HCT116 (cell line): ENCODE results near the gene CMIP. TPM values are rescaled to one million over a fixed set of nuclear protein-coding genes. Genes with fewer than 3 reads are reported as not detected.

Source experiments
- ATAC-seq: fragments of 200-7000 bp; cut with Tn5 transposase; 2 replicates; pipeline ENCODE4 v1.9.1; 2020; ENCODE audit warnings: mild to moderate bottlenecking, moderate library complexity
- BruUV-seq: library from RNA; stranded (reverse); fragments of 400-500 nt; replicated peaks from 2 replicates; lab custom pipeline; 2021; lab: Mats Ljungman, UMichigan
- CTCF ChIA-PET: fragments of 300-600 bp; sonication (Branson Sonifier 250); formaldehyde crosslinking; loops from one replicate; lab custom pipeline; 2021; ENCODE audit warnings: antibody characterized with exemption; lab: Charles Lee
- POLR2A ChIA-PET: fragments of 300-600, 350-600 bp; sonication (Branson Sonifier 250); formaldehyde crosslinking; loops from one replicate; lab custom pipeline; 2021; ENCODE audit warnings: antibody characterized with exemption; lab: Charles Lee
- RAD21 ChIA-PET, 2 experiments: fragments of 300-600 bp; sonication (Branson Sonifier 250); formaldehyde crosslinking; loops; one replicate each; lab custom pipeline; 2023; ENCODE audit warnings: low total read pairs in 2 of 2; ENCODE audit not compliant: uncharacterized antibody in 2 of 2, unreplicated experiment in 2 of 2, low non-redundant PET in 1 of 2; lab: Charles Lee
- DNase-seq: peaks from one replicate; pipeline ENCODE4 v3.0.0-alpha.2; 2010; ENCODE audit warnings: low read depth, low spot score
- H2AFZ ChIP-seq: fragments of 200-600 bp; shearing (Covaris generic), sonication (generic); 2 replicates; pipeline ENCODE4 v1.6.1; 2017; ENCODE audit warnings: low read depth, mixed run types, mixed read lengths, antibody characterized with exemption, low read length; ENCODE audit not compliant: poor library complexity, severe bottlenecking
- H3K27ac ChIP-seq: 2 replicates; pipeline ENCODE4 v1.5.1; 2012; ENCODE audit warnings: low read depth, low read length
- H3K27me3 ChIP-seq: fragments of 200-600 bp; sonication (generic); 2 replicates; pipeline ENCODE4 v1.6.1; 2016; ENCODE audit warnings: mixed run types, low read length, mixed read lengths; ENCODE audit not compliant: insufficient read depth
- H3K36me3 ChIP-seq, 2 experiments: fragments of 200-500 bp in 1 of 2; fragments of 200-600 bp in 1 of 2; sonication (Bioruptor generic) in 1 of 2; sonication (generic) in 1 of 2; 2 replicates each; pipeline versions ENCODE4 v1.5.1 to v1.6.1; 2014 to 2016; ENCODE audit warnings: low read length in 2 of 2, inconsistent platforms in 1 of 2, mixed read lengths in 1 of 2, mixed run types in 1 of 2; ENCODE audit not compliant: insufficient read depth in 2 of 2, control insufficient read depth in 1 of 2
- H3K4me1 ChIP-seq, 2 experiments: fragments of 200-600 bp in 1 of 2; sonication (generic) in 1 of 2; 2 replicates each; pipeline versions ENCODE4 v1.5.1 to v1.6.1; 2012 to 2017; ENCODE audit warnings: low read length in 2 of 2, inconsistent platforms in 1 of 2, mild to moderate bottlenecking in 1 of 2, mixed read lengths in 1 of 2, mixed run types in 1 of 2, moderate library complexity in 1 of 2; ENCODE audit not compliant: insufficient read depth in 2 of 2, control insufficient read depth in 1 of 2
- H3K4me2 ChIP-seq: fragments of 200-600 bp; sonication (generic); 2 replicates; pipeline ENCODE4 v1.6.1; 2017; ENCODE audit warnings: mixed run types, low read length, mixed read lengths
- H3K4me3 ChIP-seq, 2 experiments: fragments of 200-600 bp in 1 of 2; sonication (generic) in 1 of 2; replicated peaks in 1 of 2; 2 replicates each; pipeline ENCODE4 v1.5.1; 2011 to 2016; ENCODE audit warnings: low read length in 2 of 2, control low read depth in 1 of 2, low read depth in 1 of 2, mild to moderate bottlenecking in 1 of 2, mixed read lengths in 1 of 2, mixed run types in 1 of 2
- H3K79me2 ChIP-seq: fragments of 200-600 bp; sonication (generic); 2 replicates; pipeline ENCODE4 v1.6.1; 2017; ENCODE audit warnings: mild to moderate bottlenecking, mixed run types, low read length, moderate library complexity, mixed read lengths; ENCODE audit not compliant: insufficient read depth
- H3K9ac ChIP-seq: fragments of 200-600 bp; sonication (generic); 2 replicates; pipeline ENCODE4 v1.6.1; 2016; ENCODE audit warnings: low read length, mixed read lengths
- H3K9me2 ChIP-seq: fragments of 200-600 bp; sonication (generic), shearing (Covaris generic); 2 replicates; pipeline ENCODE4 v1.6.1; 2017; ENCODE audit warnings: mixed run types, mild to moderate bottlenecking, moderate library complexity; ENCODE audit not compliant: insufficient read depth
- H3K9me3 ChIP-seq, 2 experiments: fragments of 200-500 bp in 1 of 2; fragments of 200-600 bp in 1 of 2; sonication (Bioruptor generic) in 1 of 2; sonication (generic) in 1 of 2; 2 replicates each; pipeline ENCODE4 v1.6.1; 2014 to 2017; ENCODE audit warnings: low read length in 2 of 2, mixed read lengths in 2 of 2, inconsistent platforms in 1 of 2, low read depth in 1 of 2, mild to moderate bottlenecking in 1 of 2, mixed run types in 1 of 2, moderate library complexity in 1 of 2; ENCODE audit not compliant: control insufficient read depth in 1 of 2, insufficient read depth in 1 of 2
- H4K20me1 ChIP-seq: fragments of 200-600 bp; sonication (generic), shearing (Covaris generic); 2 replicates; pipeline ENCODE4 v1.6.1; 2017; ENCODE audit warnings: mixed run types, mild to moderate bottlenecking, moderate library complexity; ENCODE audit not compliant: insufficient read depth
- CEBPB ChIP-seq: IDR thresholded peaks from 2 replicates; pipeline ENCODE4 v1.6.1; 2012; ENCODE audit warnings: low read depth
- FOSL1 ChIP-seq: IDR thresholded peaks from 2 replicates; pipeline ENCODE4 v1.6.1; 2012; ENCODE audit warnings: low read depth
- JUND ChIP-seq: IDR thresholded peaks from 2 replicates; pipeline ENCODE4 v1.6.1; 2012
- MAX ChIP-seq: IDR thresholded peaks from 2 replicates; pipeline ENCODE4 v1.6.1; 2012
- RAD21 ChIP-seq: IDR thresholded peaks from 2 replicates; pipeline ENCODE4 v1.6.1; 2012; ENCODE audit warnings: low read depth, mild to moderate bottlenecking
- SIN3A ChIP-seq: IDR thresholded peaks from 2 replicates; pipeline ENCODE4 v1.6.1; 2012; ENCODE audit warnings: low read depth
- TCF7L2 ChIP-seq: IDR thresholded peaks from 2 replicates; pipeline ENCODE4 v1.7.0; 2011; ENCODE audit warnings: borderline replicate concordance, inconsistent platforms; ENCODE audit not compliant: insufficient read depth, insufficient read length; ENCODE audit errors: extremely low read depth
- ZFX ChIP-seq: fragments of 450-650 bp; IDR thresholded peaks from 2 replicates; pipeline ENCODE4 v1.6.1; 2017
- intact Hi-C: fragments of 100-400 bp; cut with micrococcal nuclease; formaldehyde crosslinking; loops from 2 replicates; pipeline ENCODE4 v1.10.0; 2022
- total RNA-seq: library from RNA; stranded (reverse); gene quantifications from one replicate; pipeline ENCODE4 v1.2.1, GENCODE V29; 2021; ENCODE audit not compliant: unreplicated experiment

Gene CMIP
- total RNA-seq, 1 experiment from 2014 or later, result 64.6 TPM

DNA sequence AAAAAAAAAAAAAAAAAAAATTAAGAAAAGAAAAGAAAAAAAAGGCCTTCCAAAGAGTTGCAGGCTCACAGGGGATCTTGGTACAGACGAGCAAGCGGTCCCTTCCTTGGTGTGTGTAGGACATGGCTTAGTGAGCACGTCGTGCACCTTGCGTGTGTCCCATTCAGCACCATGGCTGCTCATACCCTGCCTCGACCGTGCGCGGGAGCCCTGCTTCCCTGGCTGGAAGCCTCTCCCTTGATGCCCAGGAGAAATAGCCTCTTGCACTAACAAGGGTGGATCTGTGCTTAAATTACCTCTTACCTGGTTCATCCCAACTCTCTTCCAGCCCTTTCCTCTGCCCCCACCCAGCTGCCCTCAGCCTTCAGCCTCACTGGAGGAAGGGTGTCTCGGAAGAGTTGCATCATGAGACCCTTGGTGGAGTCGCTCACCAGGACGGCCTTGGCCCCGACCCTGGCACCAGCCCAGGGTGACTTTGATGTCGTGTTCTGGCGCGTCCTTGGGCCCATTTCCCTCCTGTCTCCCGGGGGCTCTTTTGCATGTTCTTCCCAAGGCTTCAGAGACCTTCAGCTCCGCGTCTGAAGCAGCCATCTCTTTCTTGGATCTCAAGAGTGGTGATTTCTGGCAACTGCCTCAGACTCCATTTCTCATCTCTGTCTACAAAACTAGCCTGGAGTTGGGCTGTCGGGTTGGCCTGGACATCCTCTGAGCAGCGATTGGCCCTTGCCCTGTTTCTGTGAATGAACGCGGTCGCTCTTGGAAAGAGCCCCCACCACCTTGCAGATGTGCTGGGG is 127.2 kb downstream of the CMIP start:
- ChIA-PET RAD21 (no interaction called here), CTCF (interaction anchor here (0.6 kb wide), 1 partner anchor 14 kb away, joined by 3 read pairs; no protein-coding TSS in a partner anchor), POLR2A (no interaction called here)
- no peak overlapping the region for H3K9ac ChIP-seq
- H3K27me3 ChIP-seq, result no peaks in the 10 kb centered on the region
- H3K9me3 ChIP-seq, result no peaks in the 10 kb centered on the region
- intact Hi-C loops, result no loop called here
- H3K4me2 ChIP-seq, result no peak overlapping the region
- H3K79me2 ChIP-seq, result peaks cover 90% of the 10 kb centered on the region
- no TSS peak for BruUV-seq
- no peak for DNase-seq
- H4K20me1 ChIP-seq, result no peaks in the 10 kb centered on the region; the same call in 1 of the 2 replicates
- no peak overlapping the region for H3K4me3 ChIP-seq
- no peaks in the 10 kb centered on the region for H3K9me2 ChIP-seq
- no peaks in the 10 kb centered on the region; a peak in 1 of 4 replicates for H3K36me3 ChIP-seq
- TF ChIP-seq SIN3A (no peak), RAD21 (no peak), ZFX (no peak), MAX (no peak), CEBPB (no peak), TCF7L2 (peak; percentile 73), JUND (no peak), FOSL1 (no peak)
- peaks cover 20 to 45% of the 10 kb centered on the region in 2 experiments for H3K4me1 ChIP-seq
- ATAC-seq, result no peak
- H3K27ac ChIP-seq, result no peak overlapping the region
- H2AFZ ChIP-seq, result no peak overlapping the region
